Heart right ventricle (tissue), 16 donors: Measurements from ENCODE around the gene DIS3L2. TPM values are rescaled to one million over a fixed set of nuclear protein-coding genes. Genes with fewer than 3 reads are reported as not detected.

ENCODE experiments used
- ATAC-seq, 8 donors: fragments of 200-7000 bp; cut with Tn5 transposase; one replicate each; pipeline ENCODE4 v1.9.1; 2020; ENCODE audit warnings: mild to moderate bottlenecking in 8 of 8, moderate library complexity in 8 of 8, moderate number of reproducible peaks in 1 of 8
- DNase-seq, 2 donors: peaks; one replicate each; pipeline ENCODE4 v3.0.0-alpha.2; 2020
- H3K27ac ChIP-seq, 10 donors: fragments of 200-600 bp; sonication (generic) in 2 of 10; one replicate each; pipeline versions ENCODE4 v1.5.0 to v1.8.0; 2020 to 2022; ENCODE audit warnings: mild to moderate bottlenecking in 3 of 10
- H3K27me3 ChIP-seq, 7 donors: fragments of 200-600 bp; one replicate each; pipeline ENCODE4 v1.8.0; 2021 to 2022; ENCODE audit warnings: mild to moderate bottlenecking in 2 of 7
- H3K36me3 ChIP-seq, 9 donors: fragments of 200-600 bp; sonication (generic) in 1 of 9; one replicate each; pipeline versions ENCODE4 v1.5.0 to v1.8.0; 2020 to 2022; ENCODE audit warnings: mild to moderate bottlenecking in 2 of 9
- H3K4me1 ChIP-seq, 9 donors: fragments of 200-600 bp; sonication (generic) in 1 of 9; one replicate each; pipeline versions ENCODE4 v1.5.0 to v1.8.0; 2020 to 2022; ENCODE audit warnings: mild to moderate bottlenecking in 4 of 9
- H3K4me3 ChIP-seq, 10 donors: fragments of 200-600 bp; sonication (generic) in 2 of 10; one replicate each; pipeline versions ENCODE4 v1.5.0 to v1.8.0; 2020 to 2022; ENCODE audit warnings: mild to moderate bottlenecking in 7 of 10, moderate library complexity in 2 of 10
- H3K9me3 ChIP-seq, 11 donors: fragments of 200-600 bp in 10 of 11; sonication (generic) in 2 of 11; one replicate each; pipeline versions ENCODE4 v1.5.0 to v1.8.0; 2013 to 2022; ENCODE audit warnings: mild to moderate bottlenecking in 2 of 11, control low read depth in 1 of 11, moderate library complexity in 1 of 11
- WGBS, 2 donors: extraction: QIAGEN DNeasy Blood & Tissue Kit; methylation state at CpG; one replicate each; pipeline ENCODE4 v1.1.7; 2013; ENCODE audit warnings: inconsistent platforms in 1 of 2; 5-methylcytosine and 5-hydroxymethylcytosine counted together
- intact Hi-C, 10 donors: fragments of 100-400 bp; cut with DNase I; formaldehyde crosslinking; loops; one replicate each; pipeline versions ENCODE4 v1.11.1 to v1.14.2; 2022
- polyA plus RNA-seq, 2 donors: library from polyadenylated mRNA; stranded (reverse); fragments of 200-250 nt; gene quantifications; one replicate each; pipeline ENCODE4 v1.2.3, GENCODE V29; 2013
- total RNA-seq, 10 donors: library from RNA; stranded (reverse); fragmentation: NEBNext Ultra II Directional in 3 of 10; extraction: Animal tissue kit (Norgen Biotek cat#: 25700) in 3 of 10; gene quantifications; one replicate each; pipeline versions ENCODE4 v1.2.1 to v1.2.4, GENCODE V29; 2021 to 2023
- TF ChIP-seq, protein P1 (sequence below), 9 donors: fragments of 200-600 bp; sonication (generic) in 2 of 9; IDR thresholded peaks; one replicate each; pipeline versions ENCODE4 v1.5.0 to v1.8.0; 2021 to 2022; ENCODE audit warnings: antibody characterized with exemption in 9 of 9, mild to moderate bottlenecking in 5 of 9, moderate library complexity in 1 of 9
- donor health status: Arrhythmogenic right ventricular cardiomyopathy.
- donor health status: ischemic (EF 13 %, LVEDD 7.1; RV severe dilation, severe dysfunction).
- donor health status: healthy with polysubstance abuse.
- donor health status: DM: no; HTN: yes; CAD: no.
- donor health status: DM: no; HTN: no; CAD: no.
- donor health status: ischemic (EF 25% LVEDD 6.9; RV normal size, moderate dysfunction).
- donor health status: ischemic (EF 25% LVEDD 5.7; RV mildly dilated, moderate dysfunction).
- donor health status: healthy.
- donor health status: DM: yes; HTN: yes; CAD: no.
- donor health status: Ischemic cardiomyopathy.
- donor health status: ischemic (EF 35%, LVEDD 5.7; RV mildly dilated, moderate dysfunction).
- donor health status: nonischemic (EF 11% LVEDD 7.7; RV severe dilation, severe dysfunction).
- donor health status: DM: yes; HTN: yes; CAD: no.
- donor health status: PGD.
- donor health status: ischemic (EF 29% LVEDD 5.4; RV normal size, mild dysfunction).
- donor health status: nonischemic (EF 23%, LVEDD 6.1; RV moderate dilation, normal function).

DIS3L2 gene
- total and polyA plus RNA-seq, 12 donors = 9.5 to 24.5 (median 18.5) TPM

DNA sequence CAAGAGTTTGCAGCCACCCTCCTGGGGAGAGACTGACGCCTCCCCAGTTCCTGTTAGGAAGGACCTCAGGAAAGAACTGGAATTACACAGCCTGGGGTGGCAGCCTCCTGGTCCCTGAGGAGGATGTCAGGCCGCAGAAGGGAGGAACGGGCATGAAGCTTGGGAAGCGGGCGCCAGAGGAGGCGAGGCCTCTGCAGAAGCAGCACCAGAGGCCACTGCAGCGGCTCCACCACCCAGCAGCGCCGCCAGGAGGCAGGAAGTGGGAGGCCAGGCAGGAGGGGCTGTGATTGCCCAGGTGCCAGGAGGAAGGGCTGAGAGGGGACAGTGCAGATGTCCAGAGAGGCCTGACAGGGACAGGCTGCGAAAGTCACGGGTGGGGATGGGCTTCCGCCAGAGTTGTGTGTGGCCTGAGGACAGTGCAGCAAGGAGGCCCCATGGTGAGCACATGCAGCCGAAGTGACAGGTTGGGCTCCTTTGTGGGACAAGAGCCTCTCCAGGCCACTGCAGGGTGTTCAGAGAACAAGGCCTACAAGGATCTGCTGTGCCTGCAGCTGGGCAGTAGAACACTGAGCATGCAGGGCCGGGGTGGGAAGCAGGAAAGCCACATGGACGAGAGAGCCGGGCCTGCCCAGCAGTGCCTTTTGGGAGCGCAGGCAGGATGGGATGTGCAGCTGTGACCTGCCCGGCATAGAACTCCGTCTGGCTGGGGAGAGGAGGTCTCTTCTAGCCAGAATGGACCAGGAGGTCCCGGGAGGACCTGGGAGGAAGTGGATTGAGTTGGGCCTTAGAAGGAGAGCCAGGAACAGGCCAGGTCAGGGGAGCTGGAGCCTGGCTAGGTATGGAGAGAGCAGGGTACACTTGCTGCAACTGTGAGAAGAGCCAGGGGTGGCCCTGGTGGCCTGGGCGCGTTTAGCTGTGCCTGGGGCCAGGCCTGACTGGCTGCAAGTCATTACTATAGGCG is 377.9 kb downstream of the DIS3L2 start:
- TF ChIP-seq, protein P1, sequence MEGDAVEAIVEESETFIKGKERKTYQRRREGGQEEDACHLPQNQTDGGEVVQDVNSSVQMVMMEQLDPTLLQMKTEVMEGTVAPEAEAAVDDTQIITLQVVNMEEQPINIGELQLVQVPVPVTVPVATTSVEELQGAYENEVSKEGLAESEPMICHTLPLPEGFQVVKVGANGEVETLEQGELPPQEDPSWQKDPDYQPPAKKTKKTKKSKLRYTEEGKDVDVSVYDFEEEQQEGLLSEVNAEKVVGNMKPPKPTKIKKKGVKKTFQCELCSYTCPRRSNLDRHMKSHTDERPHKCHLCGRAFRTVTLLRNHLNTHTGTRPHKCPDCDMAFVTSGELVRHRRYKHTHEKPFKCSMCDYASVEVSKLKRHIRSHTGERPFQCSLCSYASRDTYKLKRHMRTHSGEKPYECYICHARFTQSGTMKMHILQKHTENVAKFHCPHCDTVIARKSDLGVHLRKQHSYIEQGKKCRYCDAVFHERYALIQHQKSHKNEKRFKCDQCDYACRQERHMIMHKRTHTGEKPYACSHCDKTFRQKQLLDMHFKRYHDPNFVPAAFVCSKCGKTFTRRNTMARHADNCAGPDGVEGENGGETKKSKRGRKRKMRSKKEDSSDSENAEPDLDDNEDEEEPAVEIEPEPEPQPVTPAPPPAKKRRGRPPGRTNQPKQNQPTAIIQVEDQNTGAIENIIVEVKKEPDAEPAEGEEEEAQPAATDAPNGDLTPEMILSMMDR (IDR thresholded peaks at IDR 0.05) = peak in 1 of 9 donors; percentile 13
- DNase-seq = no peak
- intact Hi-C loops = loop anchor here in 2 of 10 donors (5.0 to 10.0 kb wide), 2 partner anchors 95 to 98 kb away; no protein-coding TSS in a partner anchor

DNA sequence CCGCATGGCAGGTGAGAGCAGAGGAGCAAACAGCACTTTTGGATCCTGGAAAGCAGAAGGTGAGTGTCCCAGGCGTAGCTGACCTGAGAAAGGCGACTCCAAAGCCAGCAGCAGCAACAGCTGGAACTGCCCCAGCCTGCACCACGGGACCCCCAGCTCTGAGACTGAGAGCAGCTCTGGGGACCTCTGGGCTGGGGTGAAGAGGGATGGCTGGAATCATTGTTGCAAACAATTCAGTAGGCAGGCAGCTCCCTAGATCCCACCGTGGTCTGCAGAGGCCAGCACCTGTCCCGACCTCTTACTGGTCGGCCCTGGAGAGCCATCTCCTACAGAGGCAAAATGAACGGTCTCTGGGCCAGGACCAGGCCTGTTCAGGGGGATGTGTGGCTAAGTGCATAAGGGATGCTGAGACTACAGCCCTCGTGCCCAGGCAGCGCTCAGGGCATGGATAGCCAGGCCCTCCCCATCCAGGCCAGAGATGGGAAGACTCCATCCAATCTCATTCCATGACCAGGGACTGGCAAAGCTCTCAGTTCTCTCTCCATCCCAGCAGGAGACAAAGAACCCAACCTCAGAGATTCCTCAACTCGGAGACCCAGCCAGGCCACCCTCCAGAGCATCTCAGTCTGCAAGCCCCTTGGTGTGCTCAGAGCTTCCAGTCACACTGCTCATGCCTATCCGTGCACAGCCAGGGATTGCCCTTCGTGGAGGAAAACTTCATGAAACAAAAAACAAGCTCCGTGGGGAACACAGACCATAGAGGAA is 378.8 kb downstream of the DIS3L2 start:
- no peak overlapping the region for H3K27ac ChIP-seq
- H3K36me3 ChIP-seq = peaks cover 0 to 17% (median 0%) of the 10 kb centered on the region in 9 donors
- no peaks in the 10 kb centered on the region for H3K9me3 ChIP-seq
- DNase-seq (no peak), ATAC-seq (no peak)
- intact Hi-C loops = loop anchor here in 1 of 10 donors (5.0 kb wide), 1 partner anchor 97 kb away; no protein-coding TSS in a partner anchor
- TF ChIP-seq, protein P1 (IDR thresholded peaks at IDR 0.05) = no peak
- H3K4me1 ChIP-seq = no peaks in the 10 kb centered on the region
- no peaks in the 10 kb centered on the region for H3K27me3 ChIP-seq
- WGBS, 2 donors = 92 to 93% methylated on average over 14 of the region's 14 CpGs
- no peak overlapping the region for H3K4me3 ChIP-seq

More for the DNA sequence above, 377.9 kb downstream of the DIS3L2 start:
- H3K27ac ChIP-seq = no peak overlapping the region
- H3K4me1 ChIP-seq = no peaks in the 10 kb centered on the region
- ATAC-seq = peak in 2 of 8 donors; percentile 7 to 13
- H3K4me3 ChIP-seq = no peak overlapping the region
- H3K36me3 ChIP-seq = peaks cover 0 to 19% (median 0%) of the 10 kb centered on the region in 9 donors
- WGBS, 2 donors = 76 to 80% methylated on average over 23 of the region's 23 CpGs
- no peaks in the 10 kb centered on the region for H3K27me3 ChIP-seq
- H3K9me3 ChIP-seq = no peaks in the 10 kb centered on the region

DNA sequence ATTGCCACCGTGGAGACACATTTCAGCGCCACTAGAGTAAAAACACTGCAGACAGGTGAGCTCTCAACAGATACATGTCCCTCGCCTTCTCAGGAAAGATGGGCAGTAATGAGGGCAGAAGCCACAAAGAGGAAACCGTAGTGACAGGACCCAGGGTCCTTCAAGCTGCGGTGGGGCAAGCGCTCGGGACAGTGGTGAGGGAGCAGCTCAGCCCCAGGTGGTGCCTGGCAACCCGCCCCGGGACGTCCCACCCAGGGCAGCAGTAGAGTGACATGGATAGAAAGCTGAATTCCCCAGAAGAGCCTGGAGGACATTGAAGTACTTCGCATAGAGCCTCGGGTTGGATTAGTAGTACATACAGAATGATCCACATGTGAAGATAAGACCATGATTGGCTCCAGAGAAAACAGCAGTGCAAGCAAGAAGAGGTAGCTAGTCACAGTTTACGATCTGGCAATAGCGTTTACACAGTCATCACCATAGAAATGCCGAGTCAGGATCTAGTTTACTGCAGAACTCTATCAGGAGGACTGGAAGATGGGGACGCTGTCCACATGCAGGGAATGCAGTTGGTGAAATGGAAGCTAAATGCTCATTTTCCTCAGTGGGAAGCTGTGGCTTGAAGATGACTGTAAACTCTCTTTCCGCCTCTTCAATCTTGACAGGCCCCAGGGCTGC is 379.7 kb downstream of the DIS3L2 start:
- H3K27ac ChIP-seq = no peak overlapping the region
- TF ChIP-seq, protein P1 (IDR thresholded peaks at IDR 0.05) = no peak
- 92 to 93% methylated on average over 17 of the region's 17 CpGs for WGBS, 2 donors
- no peaks in the 10 kb centered on the region for H3K4me1 ChIP-seq
- no peak overlapping the region for H3K4me3 ChIP-seq
- intact Hi-C loops = loop anchor here in 1 of 10 donors (5.0 kb wide), 1 partner anchor 96 kb away; no protein-coding TSS in a partner anchor
- peaks cover 0 to 9% (median 0%) of the 10 kb centered on the region in 9 donors for H3K36me3 ChIP-seq
- no peaks in the 10 kb centered on the region for H3K27me3 ChIP-seq
- ATAC-seq (no peak), DNase-seq (no peak)
- H3K9me3 ChIP-seq = no peaks in the 10 kb centered on the region
